HG03460 (cell line): ENCODE measurements around the gene CHD1.
"Not testable (repeated sequence)": the region's sequence is repeated elsewhere in the genome, so short reads cannot be mapped to it uniquely, and the experiment has no call there.

Source experiments
- ATAC-seq: cut with Tn5 transposase; IDR thresholded peaks from one replicate; pipeline ENCODE4 v1.9.1; 2021; ENCODE audit not compliant: unreplicated experiment

The CHD1 gene

DNA sequence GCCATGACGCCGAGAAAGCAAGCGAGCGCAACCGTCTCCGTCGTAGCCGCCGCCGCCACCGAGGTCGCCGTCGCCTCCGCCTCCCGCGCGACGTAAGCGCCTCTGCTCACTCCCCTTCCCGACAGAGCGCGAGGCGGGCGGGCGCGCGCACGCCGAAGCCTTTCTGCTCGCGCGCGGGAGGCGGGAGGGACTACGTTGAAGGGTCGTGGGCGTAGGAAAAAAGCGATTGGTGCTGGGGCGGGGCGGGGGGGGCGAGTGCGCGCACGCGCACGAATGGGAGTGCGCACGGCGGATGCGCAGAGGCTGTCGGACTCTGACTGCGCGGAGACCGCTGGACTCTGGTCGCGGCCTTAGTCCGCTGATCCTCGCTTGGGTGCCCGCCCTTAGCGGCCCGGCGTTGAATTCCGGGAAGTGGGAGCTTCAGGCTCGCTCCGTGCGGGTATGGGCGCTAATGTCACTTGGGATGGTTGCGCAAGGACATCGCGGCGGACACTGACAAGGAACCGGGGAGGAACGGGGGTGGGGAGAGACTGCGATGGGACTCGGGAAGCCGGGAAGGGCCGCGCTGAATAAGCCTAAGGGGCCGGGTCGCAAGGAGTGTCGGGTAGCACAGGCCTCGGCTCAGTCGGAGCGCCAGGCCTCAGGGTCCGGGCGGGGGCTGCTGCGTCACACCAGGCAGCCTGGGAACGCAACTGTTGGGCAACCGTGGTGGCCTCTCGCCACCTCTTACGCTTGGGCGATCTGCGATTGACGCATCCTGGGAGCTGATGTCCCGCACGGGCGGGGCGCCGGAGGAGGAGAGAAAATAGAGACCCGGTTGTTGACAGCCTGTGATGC is at the start of gene CHD1:
Gene CHD1 (minus strand): TSS at position 135 of the 837 bp plus-strand sequence. CDS start 2,621 bp downstream, outside the sequence.
- peak; percentile 45 for ATAC-seq

DNA sequence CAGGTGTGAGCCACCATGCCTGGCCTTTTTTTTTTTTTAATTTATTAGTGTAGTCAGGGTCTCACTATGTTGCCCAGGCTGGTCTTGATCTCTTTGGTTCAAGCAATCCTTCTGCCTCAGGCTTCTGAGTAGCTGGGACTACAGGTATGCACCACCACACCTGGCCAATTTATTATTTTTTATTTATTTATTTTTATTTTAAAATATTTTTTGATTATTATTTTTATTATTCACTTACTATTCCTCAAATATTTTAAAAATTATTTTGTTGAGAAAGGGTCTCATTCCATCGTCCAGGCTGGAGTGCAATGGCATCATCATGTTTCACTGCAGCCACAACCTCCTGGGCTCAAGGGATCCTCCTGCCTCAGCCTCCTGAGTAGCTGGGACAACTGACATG is 49.7 kb upstream of the CHD1 start:
- ATAC-seq, result no peak

DNA sequence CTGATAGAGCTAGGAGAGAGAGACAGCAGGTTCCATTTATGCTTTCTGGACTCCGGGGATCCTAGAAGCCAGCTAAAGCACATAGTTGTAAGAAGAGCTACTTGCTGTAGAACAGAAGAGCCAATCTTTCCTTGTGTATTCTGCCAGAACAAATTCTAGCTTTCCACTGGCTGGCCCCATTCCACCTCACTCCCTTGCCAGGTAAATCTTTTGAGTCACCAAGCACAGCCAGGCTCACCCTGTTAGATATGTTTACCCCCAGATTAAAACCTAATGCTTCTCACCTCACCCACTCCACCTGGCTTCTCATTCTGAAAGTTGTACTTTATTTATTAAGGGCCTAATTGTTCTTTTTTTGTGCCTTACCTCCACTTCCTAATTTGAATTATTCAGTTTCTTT is 48.9 kb upstream of the CHD1 start:
- ATAC-seq, result no peak

DNA sequence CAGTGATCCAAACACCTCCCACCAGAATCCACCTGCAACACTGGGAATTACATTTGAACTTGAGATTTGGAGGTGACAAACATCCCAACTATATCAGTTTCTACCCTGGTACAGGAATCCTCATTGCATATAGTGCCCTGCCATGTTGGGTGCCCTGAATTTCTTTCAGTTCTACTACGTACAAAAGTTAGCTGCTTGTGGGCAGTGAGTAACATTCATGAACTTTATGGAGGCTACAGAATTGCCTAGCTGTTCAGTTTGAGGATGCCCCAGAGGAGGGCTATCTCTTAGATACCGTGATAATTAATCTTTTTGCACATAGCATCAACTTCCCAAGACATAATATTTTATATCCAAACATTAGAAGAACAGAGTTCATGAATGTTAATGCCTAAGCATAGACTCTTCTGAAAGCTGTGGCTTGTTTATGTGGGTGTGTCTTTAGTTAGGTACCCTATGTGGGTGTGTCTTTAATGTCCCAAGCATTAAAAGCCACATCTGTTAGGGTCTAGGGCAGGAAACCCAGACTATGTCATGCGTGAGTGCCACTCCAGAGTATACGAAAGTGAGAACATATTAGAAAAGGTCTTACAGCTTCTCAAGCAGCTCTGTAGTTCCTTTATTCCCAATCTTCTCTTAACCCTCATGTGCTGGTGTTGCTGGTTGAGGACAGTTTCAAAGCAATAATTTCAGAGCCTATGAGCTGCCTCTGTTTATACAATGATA is 47.0 kb upstream of the CHD1 start:
- peak; percentile 92 for ATAC-seq

DNA sequence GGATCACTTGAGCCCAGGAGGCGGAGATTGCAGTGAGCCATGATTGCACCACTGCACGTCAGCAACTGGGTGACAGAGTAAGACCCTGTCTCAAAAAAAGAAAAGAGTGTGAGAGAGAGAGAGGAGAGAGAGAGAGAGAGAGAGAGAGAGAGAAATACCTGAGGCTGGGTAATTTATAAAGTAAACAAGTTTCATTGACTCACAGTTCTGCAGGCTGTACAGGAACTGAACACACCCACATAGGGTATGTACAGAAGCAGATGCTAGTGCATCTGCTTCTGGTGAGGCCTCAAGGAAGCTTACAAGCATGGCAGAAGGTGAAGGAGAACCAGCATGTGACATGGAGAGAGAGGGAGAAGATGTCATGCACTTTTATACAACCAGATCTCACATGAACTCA is 46.4 kb upstream of the CHD1 start:
- no peak for ATAC-seq

DNA sequence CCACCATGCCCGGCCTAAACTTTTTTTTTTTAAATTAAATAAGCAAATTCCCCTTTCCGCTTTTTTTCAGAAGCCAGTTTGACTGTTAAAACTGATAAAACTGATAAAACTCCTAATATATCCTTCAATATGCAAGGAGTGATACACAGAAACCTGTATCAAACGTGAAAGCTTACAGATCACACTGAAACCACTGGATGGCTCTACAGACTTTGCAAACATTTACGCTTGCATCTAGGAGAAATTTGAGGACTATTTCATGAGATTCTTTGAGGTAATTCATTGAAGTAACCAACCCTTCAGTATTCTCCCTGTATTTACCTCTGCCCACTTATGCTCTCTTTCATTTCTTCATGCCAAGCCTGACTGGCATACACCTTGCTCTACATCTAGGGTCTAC is 40.6 kb upstream of the CHD1 start:
- no peak for ATAC-seq

DNA sequence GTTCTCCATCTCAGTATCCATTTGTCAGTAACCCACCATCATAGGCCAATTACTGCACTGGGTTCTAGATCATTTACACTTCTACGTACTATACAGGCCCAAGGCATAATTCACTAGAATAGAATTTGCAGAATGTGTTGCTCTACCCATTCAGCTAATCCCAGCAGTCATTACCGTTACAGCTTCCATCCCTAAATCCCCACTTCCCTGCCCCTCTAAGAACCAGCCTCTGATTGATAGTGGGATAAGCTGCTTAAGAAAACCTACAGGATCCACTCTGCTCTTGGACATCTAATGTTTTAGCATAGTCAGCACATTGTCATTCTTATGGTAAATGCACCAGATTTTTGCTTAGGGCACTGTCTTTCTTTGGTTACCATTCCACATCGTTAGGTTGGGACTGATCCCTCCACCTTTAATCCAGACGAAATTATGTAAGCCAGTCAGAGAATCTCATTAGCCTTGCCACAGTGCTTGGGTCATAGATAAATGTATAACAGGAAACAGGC is 39.3 kb upstream of the CHD1 start:
- ATAC-seq, result no peak

DNA sequence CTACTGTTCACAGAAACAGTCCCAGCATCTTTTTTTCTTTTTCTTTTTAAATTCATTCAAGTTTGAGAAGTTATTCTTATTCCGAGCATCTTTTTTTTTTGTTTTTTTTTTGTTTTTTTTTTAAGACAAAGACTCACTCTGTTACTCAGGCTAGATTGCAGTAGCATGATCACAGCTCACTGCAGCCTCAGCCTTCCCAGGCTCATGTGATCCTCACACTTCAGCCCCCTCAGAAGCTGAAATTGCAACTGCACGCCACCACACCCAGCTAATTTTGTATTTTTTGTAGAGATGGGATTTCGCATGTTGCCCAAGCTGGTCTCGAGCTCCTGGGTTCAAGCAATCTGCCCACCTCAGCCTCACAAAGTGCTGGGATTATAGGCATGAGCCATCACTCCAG is 36.4 kb upstream of the CHD1 start:
- ATAC-seq, result no peak

DNA sequence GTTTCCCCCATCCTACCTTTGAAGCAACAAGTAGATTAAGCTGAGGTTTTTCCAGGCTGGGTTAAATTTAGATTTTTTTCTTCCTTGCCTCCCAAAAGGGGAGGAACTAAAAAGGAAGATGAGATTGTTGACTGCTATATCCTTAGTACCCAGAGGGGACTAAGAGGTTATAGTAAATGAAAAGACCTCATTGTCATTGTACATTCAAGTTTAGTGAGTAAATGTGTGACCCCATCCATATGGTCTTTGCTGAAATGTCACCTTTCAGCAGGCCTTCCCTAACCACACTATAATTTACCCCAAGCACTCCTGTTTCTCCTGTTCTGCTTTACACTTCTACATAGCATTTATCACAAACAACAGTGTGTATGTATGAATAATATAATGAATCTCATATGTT is 35.8 kb upstream of the CHD1 start:
- no peak for ATAC-seq

DNA sequence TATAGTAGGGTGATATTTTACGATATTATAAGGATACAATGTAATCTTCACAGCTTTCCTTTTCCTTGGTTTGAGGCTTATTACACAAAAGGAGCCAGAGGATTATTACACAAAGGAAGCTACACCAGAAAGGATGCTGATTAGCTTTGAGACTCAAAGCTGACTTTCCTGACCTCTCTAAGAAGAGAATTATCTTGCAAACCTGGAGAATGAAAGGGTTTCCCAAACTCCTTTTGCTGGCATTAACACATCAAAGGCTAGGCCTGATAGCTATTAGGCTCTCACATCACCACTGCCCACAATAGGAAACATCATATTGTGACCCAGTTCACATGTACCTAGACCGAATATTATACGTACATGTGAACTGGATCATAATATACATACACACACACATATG is 34.2 kb upstream of the CHD1 start:
- ATAC-seq, result no peak

DNA sequence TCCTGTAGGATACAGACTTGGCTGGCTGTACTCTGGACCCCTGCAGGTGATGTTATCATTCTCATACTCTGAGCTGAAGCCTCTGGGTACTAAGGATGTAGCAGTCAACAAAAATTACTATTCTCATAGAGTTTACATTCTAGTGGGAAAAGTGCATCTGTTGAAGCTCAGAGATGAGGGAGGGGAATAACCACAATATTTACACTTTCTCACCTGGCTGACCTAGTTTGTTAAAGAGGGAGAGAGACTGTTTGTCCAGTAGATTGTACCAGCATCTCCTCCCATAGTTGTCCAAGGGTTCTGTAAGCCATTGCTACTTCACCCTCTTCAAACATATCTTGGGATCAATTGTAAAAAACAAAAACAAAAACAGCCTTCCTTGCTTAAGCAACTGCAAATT is 33.8 kb upstream of the CHD1 start:
- no peak for ATAC-seq

DNA sequence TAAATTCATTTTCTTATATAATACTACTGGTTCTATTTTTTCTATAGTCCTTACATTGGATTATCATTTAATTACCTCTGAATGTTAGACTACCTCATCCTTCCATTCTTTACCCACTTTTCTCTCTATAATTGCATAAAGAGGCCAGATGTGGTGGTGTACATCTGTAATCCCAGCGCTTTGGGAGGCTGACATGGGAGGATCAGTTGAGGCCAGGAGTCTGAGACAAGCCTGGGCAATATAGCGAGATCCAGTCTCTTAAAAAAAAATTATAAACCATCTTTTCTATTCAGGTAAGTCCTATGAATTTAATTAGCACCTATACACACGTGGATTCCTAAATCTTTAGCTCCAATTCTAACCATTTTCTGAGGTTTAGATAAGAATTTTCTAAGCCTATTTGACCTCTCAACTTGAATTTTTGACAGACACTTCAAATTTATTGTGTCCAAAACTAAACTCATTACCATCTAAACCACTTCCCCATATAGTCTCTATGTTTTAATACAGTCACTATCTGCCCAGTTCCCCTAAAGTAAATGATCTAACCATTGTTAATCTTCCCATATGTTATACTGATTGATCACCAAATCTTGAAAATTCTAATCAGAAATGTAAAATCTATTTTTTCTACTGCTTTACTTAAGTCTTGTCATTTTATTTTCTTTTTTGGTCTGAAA is 33.0 kb upstream of the CHD1 start:
- ATAC-seq, result no peak

DNA sequence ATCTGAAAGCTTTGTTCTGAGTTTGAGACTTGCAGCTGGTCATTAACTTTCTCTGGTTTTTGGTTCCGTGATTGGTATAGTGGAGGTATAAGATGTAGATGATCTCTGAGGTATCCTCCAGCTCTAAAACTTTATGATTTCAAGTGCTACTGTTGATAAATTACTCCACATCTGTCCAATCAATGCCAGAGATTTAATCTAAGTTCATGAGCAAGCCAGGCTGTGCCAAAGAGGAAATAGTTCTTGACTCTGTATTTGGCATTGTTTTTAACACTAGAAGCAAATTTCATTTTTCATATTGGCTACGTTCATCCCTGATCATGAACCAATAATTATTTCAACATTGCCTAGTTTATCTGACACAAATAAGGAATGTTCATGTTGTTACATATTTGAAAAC is 28.5 kb upstream of the CHD1 start:
- ATAC-seq, result no peak

DNA sequence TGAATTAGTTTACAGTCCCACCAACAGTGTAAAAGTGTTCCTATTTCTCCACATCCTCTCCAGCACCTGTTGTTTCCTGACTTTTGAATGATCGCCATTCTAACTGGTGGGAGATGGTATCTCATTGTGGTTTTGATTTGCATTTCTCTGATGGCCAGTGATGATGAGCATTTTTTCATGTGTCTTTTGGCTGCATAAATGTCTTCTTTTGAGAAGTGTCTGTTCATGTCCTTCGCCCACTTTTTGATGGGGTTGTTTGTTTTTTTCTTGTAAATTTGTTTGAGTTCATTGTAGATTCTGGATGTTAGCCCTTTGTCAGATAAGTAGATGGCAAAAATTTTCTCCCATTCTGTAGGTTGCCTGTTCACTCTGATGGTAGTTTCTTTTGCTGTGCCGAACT is 27.1 kb upstream of the CHD1 start:
- not testable (repeated sequence) for ATAC-seq

DNA sequence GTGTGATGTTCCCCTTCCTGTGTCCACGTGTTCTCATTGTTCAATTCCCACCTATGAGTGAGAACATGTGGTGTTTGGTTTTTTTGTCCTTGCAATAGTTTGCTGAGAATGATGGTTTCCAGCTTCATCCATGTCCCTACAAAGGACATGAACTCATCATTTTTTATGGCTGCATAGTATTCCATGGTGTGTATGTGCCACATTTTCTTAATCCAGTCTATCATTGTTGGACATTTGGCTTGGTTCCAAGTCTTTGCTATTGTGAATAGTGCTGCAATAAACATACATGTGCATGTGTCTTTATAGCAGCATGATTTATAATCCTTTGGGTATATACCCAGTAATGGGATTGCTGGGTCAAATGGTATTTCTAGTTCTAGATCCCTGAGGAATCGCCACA is 26.7 kb upstream of the CHD1 start:
- ATAC-seq, result not testable (repeated sequence)

DNA sequence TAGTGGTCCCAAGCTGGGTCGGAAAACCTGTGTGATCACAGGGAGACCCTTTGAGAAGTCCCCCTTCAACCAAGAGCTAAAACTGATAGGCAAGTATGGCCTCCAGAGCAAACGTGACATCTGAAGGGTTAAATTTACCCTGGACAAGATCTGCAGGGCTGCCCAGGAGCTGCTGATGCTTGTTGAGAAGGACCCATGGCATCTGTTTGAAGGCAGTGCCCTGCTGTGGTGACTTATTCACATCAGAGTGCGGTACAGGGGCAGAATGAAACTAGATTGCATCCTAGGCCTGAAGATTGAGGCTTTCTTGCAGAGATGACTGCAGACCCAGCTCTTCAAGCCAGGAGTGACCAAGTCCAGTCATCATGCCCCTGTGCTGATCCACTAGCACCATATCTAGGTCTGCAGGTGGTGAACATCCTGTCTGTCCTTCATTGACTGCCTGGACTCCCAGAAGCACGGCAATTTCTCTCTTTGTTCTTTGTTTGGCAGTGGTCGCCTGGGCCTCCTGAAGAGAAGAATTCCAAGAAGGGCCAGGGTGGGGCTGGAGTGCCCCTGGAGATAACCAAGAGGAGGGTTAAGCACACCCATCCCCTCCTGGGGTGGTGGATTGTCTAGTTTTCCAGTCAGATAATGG is 25.7 kb upstream of the CHD1 start:
- ATAC-seq, result no peak

DNA sequence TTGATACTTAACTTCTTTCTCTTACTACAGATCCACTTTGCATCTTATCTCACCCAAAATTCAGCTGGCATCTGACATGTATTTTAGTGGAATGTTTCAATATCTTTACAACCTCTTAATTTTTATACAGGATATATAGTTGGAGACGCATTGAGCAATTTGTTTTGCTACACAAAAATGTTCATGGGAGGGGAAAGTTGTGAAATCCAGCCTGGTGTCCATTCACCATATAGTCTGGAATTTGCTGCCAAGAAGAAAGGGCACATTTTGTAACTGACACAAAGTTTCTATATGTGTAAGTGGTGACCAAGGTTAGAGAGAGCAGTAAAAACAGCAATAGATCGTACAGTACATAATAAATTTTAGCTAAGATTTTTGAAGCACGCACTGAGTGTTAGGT is 14.0 kb upstream of the CHD1 start:
- no peak for ATAC-seq

DNA sequence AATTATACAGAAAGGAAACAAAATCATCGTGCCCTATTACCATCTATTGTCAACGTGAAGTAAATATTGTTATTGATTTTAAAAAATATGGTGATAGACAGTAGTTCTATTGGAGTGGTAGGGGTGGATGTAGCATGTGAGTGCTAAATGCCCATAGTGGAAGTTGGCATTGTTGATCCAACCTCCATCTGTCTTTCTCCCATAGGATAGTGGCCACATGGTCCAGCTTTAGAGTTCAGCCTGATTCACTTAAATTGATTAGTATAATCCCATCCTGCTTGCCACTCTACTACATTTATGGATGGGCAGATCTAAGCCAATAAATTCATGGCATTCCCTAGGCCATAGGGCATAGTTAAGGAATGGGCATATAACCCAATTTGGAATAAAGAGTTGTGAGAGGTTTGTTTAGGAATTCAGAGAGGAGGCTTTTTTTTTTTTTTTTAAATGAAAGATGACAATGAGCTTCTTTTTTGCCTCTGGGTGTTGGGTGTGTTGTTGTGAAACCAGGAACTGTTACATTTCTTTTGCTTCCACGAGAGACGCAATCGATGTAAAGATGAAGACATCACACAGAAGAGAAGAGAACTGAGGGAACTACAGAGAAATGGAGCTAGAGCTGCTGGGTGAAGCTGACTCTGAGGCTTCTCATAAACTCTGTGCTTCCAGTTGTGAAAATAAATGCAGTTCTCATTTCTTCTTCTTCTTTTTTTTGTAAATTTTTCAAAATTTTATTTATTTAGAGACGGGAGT is 12.5 kb upstream of the CHD1 start:
- ATAC-seq, result no peak

DNA sequence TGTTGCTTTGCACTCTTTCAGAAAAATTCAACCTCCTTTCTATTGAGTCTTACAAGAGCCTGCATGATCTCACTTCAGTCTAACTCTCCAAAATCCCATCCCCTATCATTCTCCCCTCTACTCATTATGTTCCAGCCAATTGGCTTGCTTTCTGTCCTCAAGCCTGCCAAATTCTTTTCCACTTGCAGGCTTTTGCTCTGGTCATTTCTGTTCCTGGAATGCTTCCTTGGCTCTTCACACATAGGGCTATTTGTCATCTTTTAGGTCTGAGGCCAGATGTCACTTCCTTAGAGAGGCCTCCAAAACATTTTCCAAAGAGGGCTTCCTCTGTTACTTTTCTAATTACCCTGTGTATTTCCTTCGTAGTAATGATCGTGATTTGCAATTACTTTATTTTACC is 11.8 kb upstream of the CHD1 start:
- ATAC-seq, result no peak

DNA sequence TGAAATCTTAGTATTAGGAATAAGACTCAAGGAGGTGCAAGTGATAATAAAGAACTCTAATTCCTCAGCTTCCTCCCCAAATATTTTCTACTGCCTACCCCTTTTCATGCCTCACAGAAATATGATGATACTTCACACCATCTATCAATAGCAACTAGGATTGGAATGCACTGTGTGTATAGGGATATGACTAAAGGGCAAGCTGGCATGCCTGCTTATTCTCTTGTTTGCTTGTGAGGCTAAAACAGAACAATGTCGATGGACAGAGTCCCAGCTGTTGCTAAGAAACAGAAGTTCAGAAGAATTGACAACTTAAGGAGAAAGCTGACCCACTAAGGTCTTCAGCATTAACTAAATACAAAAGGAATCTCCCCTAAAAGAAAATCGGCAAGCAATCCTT is 9.7 kb upstream of the CHD1 start:
- ATAC-seq, result no peak
